ENCODE measurements around the gene TLX1. TPM values are rescaled to one million over a fixed set of nuclear protein-coding genes. Genes with fewer than 3 reads are reported as not detected.

TLX1 gene
- total and polyA plus RNA-seq, 4 donors: 0.33 TPM; not detected in 3

- Histone ChIP-seq H3K27me3 (ENCODE audit: control insufficient read depth, insufficient read depth, low read length) (peaks cover 48% of the 10 kb centered on the region), H3K36me3 (ENCODE audit: control insufficient read depth, insufficient read depth, low read length) (no peaks in the 10 kb centered on the region), H3K9me3 (ENCODE audit: control insufficient read depth, insufficient read depth, low read length) (no peaks in the 10 kb centered on the region), H3K27ac (ENCODE audit: low read depth, low read length) (no peak overlapping the region), H3K4me3 (ENCODE audit: low read depth, low read length) (no peak overlapping the region), H3K4me1 (ENCODE audit: control insufficient read depth, insufficient read depth, low read length) (peaks cover 11% of the 10 kb centered on the region)
- DNase-seq (ENCODE audit: low read depth in 4 of 6, low spot score in 6 of 6): no peak
- WGBS (ENCODE audit: insufficient coverage): 50% methylated on average over 11 of the region's 14 CpGs
Observed at GRCh38 chr10:101094121-101094879, 36.8 kb upstream of the TLX1 start.

GRCh38 chr10:101095004-101095403 lies 36.1 kb upstream of the TLX1 start:
- Histone ChIP-seq H3K27me3 (ENCODE audit: control insufficient read depth, insufficient read depth, low read length) (peaks cover 49% of the 10 kb centered on the region), H3K36me3 (ENCODE audit: control insufficient read depth, insufficient read depth, low read length) (no peaks in the 10 kb centered on the region), H3K4me3 (ENCODE audit: low read depth, low read length) (no peak overlapping the region), H3K4me1 (ENCODE audit: control insufficient read depth, insufficient read depth, low read length) (peaks cover 11% of the 10 kb centered on the region), H3K9me3 (ENCODE audit: control insufficient read depth, insufficient read depth, low read length) (no peaks in the 10 kb centered on the region), H3K27ac (ENCODE audit: low read depth, low read length) (no peak overlapping the region)
- 40% methylated on average over 1 of the region's 6 CpGs for WGBS (ENCODE audit: insufficient coverage)
- peak in 1 of 6 donors; percentile 37 for DNase-seq (ENCODE audit: low read depth in 4 of 6, low spot score in 6 of 6)

GRCh38 chr10:101095550-101096213 lies 35.4 kb upstream of the TLX1 start:
- WGBS (ENCODE audit: insufficient coverage): 17% methylated on average over 5 of the region's 7 CpGs
- H3K9me3 ChIP-seq (ENCODE audit: control insufficient read depth, insufficient read depth, low read length): no peaks in the 10 kb centered on the region
- DNase-seq (ENCODE audit: low read depth in 4 of 6, low spot score in 6 of 6): peak in 5 of 6 donors; percentile 5 to 63 (median 14)
- H3K4me1 ChIP-seq (ENCODE audit: control insufficient read depth, insufficient read depth, low read length): peaks cover 11% of the 10 kb centered on the region
- peaks cover 54% of the 10 kb centered on the region for H3K27me3 ChIP-seq (ENCODE audit: control insufficient read depth, insufficient read depth, low read length)
- H3K4me3 ChIP-seq (ENCODE audit: low read depth, low read length): no peak overlapping the region
- H3K27ac ChIP-seq (ENCODE audit: low read depth, low read length): no peak overlapping the region
- no peaks in the 10 kb centered on the region for H3K36me3 ChIP-seq (ENCODE audit: control insufficient read depth, insufficient read depth, low read length)

- Histone ChIP-seq H3K4me3 (ENCODE audit: low read depth, low read length) (no peak overlapping the region), H3K27me3 (ENCODE audit: control insufficient read depth, insufficient read depth, low read length) (peaks cover 52% of the 10 kb centered on the region), H3K4me1 (ENCODE audit: control insufficient read depth, insufficient read depth, low read length) (peaks cover 8% of the 10 kb centered on the region), H3K27ac (ENCODE audit: low read depth, low read length) (no peak overlapping the region), H3K9me3 (ENCODE audit: control insufficient read depth, insufficient read depth, low read length) (no peaks in the 10 kb centered on the region), H3K36me3 (ENCODE audit: control insufficient read depth, insufficient read depth, low read length) (no peaks in the 10 kb centered on the region)
- no peak for DNase-seq (ENCODE audit: low read depth in 4 of 6, low spot score in 6 of 6)
- WGBS (ENCODE audit: insufficient coverage): 84% methylated on average over 3 of the region's 4 CpGs
Observed at GRCh38 chr10:101096378-101096777, 34.7 kb upstream of the TLX1 start.

- DNase-seq (ENCODE audit: low read depth in 4 of 6, low spot score in 6 of 6): no peak
- H3K27ac ChIP-seq (ENCODE audit: low read depth, low read length): no peak overlapping the region
- peaks cover 52% of the 10 kb centered on the region for H3K27me3 ChIP-seq (ENCODE audit: control insufficient read depth, insufficient read depth, low read length)
- no peaks in the 10 kb centered on the region for H3K9me3 ChIP-seq (ENCODE audit: control insufficient read depth, insufficient read depth, low read length)
- H3K4me1 ChIP-seq (ENCODE audit: control insufficient read depth, insufficient read depth, low read length): peaks cover 8% of the 10 kb centered on the region
- WGBS (ENCODE audit: insufficient coverage): 39% methylated on average over 4 of the region's 4 CpGs
- H3K4me3 ChIP-seq (ENCODE audit: low read depth, low read length): no peak overlapping the region
- no peaks in the 10 kb centered on the region for H3K36me3 ChIP-seq (ENCODE audit: control insufficient read depth, insufficient read depth, low read length)
Observed at GRCh38 chr10:101097881-101098280, 33.2 kb upstream of the TLX1 start.

- H3K9me3 ChIP-seq (ENCODE audit: control insufficient read depth, insufficient read depth, low read length): no peaks in the 10 kb centered on the region
- H3K27ac ChIP-seq (ENCODE audit: low read depth, low read length): no peak overlapping the region
- H3K4me3 ChIP-seq (ENCODE audit: low read depth, low read length): no peak overlapping the region
- H3K27me3 ChIP-seq (ENCODE audit: control insufficient read depth, insufficient read depth, low read length): peaks cover 49% of the 10 kb centered on the region
- whole genome bisulfite sequencing (ENCODE audit: insufficient coverage): 85% methylated on average over 4 of the region's 6 CpGs
- no peak for DNase-seq (ENCODE audit: low read depth in 4 of 6, low spot score in 6 of 6)
- H3K4me1 ChIP-seq (ENCODE audit: control insufficient read depth, insufficient read depth, low read length): peaks cover 3% of the 10 kb centered on the region
- no peaks in the 10 kb centered on the region for H3K36me3 ChIP-seq (ENCODE audit: control insufficient read depth, insufficient read depth, low read length)
Observed at GRCh38 chr10:101099901-101100300, 31.2 kb upstream of the TLX1 start.

GRCh38 chr10:101101372-101101881 lies 29.7 kb upstream of the TLX1 start:
- WGBS (ENCODE audit: insufficient coverage): 71% methylated on average over 4 of the region's 4 CpGs
- no peak overlapping the region for H3K4me3 ChIP-seq (ENCODE audit: low read depth, low read length)
- H3K36me3 ChIP-seq (ENCODE audit: control insufficient read depth, insufficient read depth, low read length): no peaks in the 10 kb centered on the region

GRCh38 chr10:101103430-101103829 lies 27.7 kb upstream of the TLX1 start:
- WGBS (ENCODE audit: insufficient coverage): 92% methylated on average over 2 of the region's 2 CpGs

More at GRCh38 chr10:101101372-101101881, 29.7 kb upstream of the TLX1 start:
- Histone ChIP-seq H3K27ac (ENCODE audit: low read depth, low read length) (no peak overlapping the region), H3K9me3 (ENCODE audit: control insufficient read depth, insufficient read depth, low read length) (no peaks in the 10 kb centered on the region), H3K4me1 (ENCODE audit: control insufficient read depth, insufficient read depth, low read length) (no peaks in the 10 kb centered on the region), H3K27me3 (ENCODE audit: control insufficient read depth, insufficient read depth, low read length) (peaks cover 47% of the 10 kb centered on the region)
- no peak for DNase-seq (ENCODE audit: low read depth in 4 of 6, low spot score in 6 of 6)

GRCh38 chr10:101106351-101106750 lies 24.7 kb upstream of the TLX1 start:
- no peaks in the 10 kb centered on the region for H3K9me3 ChIP-seq (ENCODE audit: control insufficient read depth, insufficient read depth, low read length)
- H3K27me3 ChIP-seq (ENCODE audit: control insufficient read depth, insufficient read depth, low read length): peaks cover 23% of the 10 kb centered on the region
- no peaks in the 10 kb centered on the region for H3K36me3 ChIP-seq (ENCODE audit: control insufficient read depth, insufficient read depth, low read length)
- no peak overlapping the region for H3K4me3 ChIP-seq (ENCODE audit: low read depth, low read length)
- no peak overlapping the region for H3K27ac ChIP-seq (ENCODE audit: low read depth, low read length)
- H3K4me1 ChIP-seq (ENCODE audit: control insufficient read depth, insufficient read depth, low read length): no peaks in the 10 kb centered on the region
- DNase-seq (ENCODE audit: low read depth in 4 of 6, low spot score in 6 of 6): no peak
- WGBS (ENCODE audit: insufficient coverage): 89% methylated on average over 2 of the region's 6 CpGs

More at GRCh38 chr10:101103430-101103829, 27.7 kb upstream of the TLX1 start:
- Histone ChIP-seq H3K36me3 (ENCODE audit: control insufficient read depth, insufficient read depth, low read length) (no peaks in the 10 kb centered on the region), H3K27me3 (ENCODE audit: control insufficient read depth, insufficient read depth, low read length) (peaks cover 44% of the 10 kb centered on the region), H3K4me1 (ENCODE audit: control insufficient read depth, insufficient read depth, low read length) (no peaks in the 10 kb centered on the region), H3K9me3 (ENCODE audit: control insufficient read depth, insufficient read depth, low read length) (no peaks in the 10 kb centered on the region), H3K4me3 (ENCODE audit: low read depth, low read length) (no peak overlapping the region), H3K27ac (ENCODE audit: low read depth, low read length) (no peak overlapping the region)
- DNase-seq (ENCODE audit: low read depth in 4 of 6, low spot score in 6 of 6): no peak
